ENCODE measurements around the gene LRP2BP. TPM values are rescaled to one million over a fixed set of nuclear protein-coding genes. Genes with fewer than 3 reads are reported as not detected.

Gene LRP2BP
- total RNA-seq, 1 donor from 2014 or later: 0.27 TPM

Other genes with a start within 250 kb of the LRP2BP start
- 22.1 and 22.7 TPM in 2 replicates for gene CFAP97, start 191.9 kb downstream of the LRP2BP start, total RNA-seq
- gene SNX25, start 186.3 kb downstream of the LRP2BP start, total RNA-seq: 29.2 and 29.5 TPM in 2 replicates
- gene ANKRD37, start 917 bp upstream of the LRP2BP start, total RNA-seq: 6.1 and 7.9 TPM in 2 replicates
- 21.8 and 27.5 TPM in 2 replicates for gene UFSP2, start 30.0 kb upstream of the LRP2BP start, total RNA-seq
- gene CCDC110, start 75.8 kb upstream of the LRP2BP start, total RNA-seq: 0.39 and 1.2 TPM in 2 replicates
- gene PDLIM3, start 139.6 kb upstream of the LRP2BP start, total RNA-seq: 28.5 and 30.7 TPM in 2 replicates